ENCODE results near the gene P2RX3. TPM values are rescaled to one million over a fixed set of nuclear protein-coding genes. Genes with fewer than 3 reads are reported as not detected.

The P2RX3 gene
- polyA plus RNA-seq, 1 donor, result 5.4 TPM

- no peak for DNase-seq (ENCODE audit: low read depth)
Measured at GRCh38 chr11:57421066-57421465, 82.9 kb downstream of the P2RX3 start.

GRCh38 chr11:57421805-57422204 is 83.7 kb downstream of the P2RX3 start:
- DNase-seq (ENCODE audit: low read depth), result no peak

Other genes starting within 250 kb of the P2RX3 start
- gene LRRC55, start 156.4 kb upstream of the P2RX3 start, polyA plus RNA-seq (ENCODE audit: insufficient read length), result 1.4 TPM
- 86.9 TPM for gene APLNR, start 101.1 kb upstream of the P2RX3 start, polyA plus RNA-seq (ENCODE audit: insufficient read length)
- 121 TPM for gene TNKS1BP1, start 13.4 kb upstream of the P2RX3 start, polyA plus RNA-seq (ENCODE audit: insufficient read length)
- 91.5 TPM for gene SSRP1, start 2.5 kb upstream of the P2RX3 start, polyA plus RNA-seq (ENCODE audit: insufficient read length)
- 0.85 TPM for gene PRG3, start 42.8 kb downstream of the P2RX3 start, polyA plus RNA-seq (ENCODE audit: insufficient read length)
- gene PRG2, start 52.3 kb downstream of the P2RX3 start, polyA plus RNA-seq (ENCODE audit: insufficient read length), result 1.6 TPM
- 21.8 TPM for gene SLC43A3, start 88.8 kb downstream of the P2RX3 start, polyA plus RNA-seq (ENCODE audit: insufficient read length)
- 37.2 TPM for gene RTN4RL2, start 122.2 kb downstream of the P2RX3 start, polyA plus RNA-seq (ENCODE audit: insufficient read length)
- 14.1 TPM for gene SLC43A1, start 177.3 kb downstream of the P2RX3 start, polyA plus RNA-seq (ENCODE audit: insufficient read length)
- gene TIMM10, start 192.4 kb downstream of the P2RX3 start, polyA plus RNA-seq (ENCODE audit: insufficient read length), result 40.7 TPM
- gene SMTNL1, start 199.2 kb downstream of the P2RX3 start, polyA plus RNA-seq (ENCODE audit: insufficient read length), result 246 TPM
- 24.6 TPM for gene UBE2L6, start 229.3 kb downstream of the P2RX3 start, polyA plus RNA-seq (ENCODE audit: insufficient read length)

Measured in forelimb muscle (tissue), 1 donor.